Measurements from ENCODE around the gene CELA2B.
A peak's percentile ranks its signal among the peaks of the same experiment; 100 is the strongest.

Gene CELA2B

DNA sequence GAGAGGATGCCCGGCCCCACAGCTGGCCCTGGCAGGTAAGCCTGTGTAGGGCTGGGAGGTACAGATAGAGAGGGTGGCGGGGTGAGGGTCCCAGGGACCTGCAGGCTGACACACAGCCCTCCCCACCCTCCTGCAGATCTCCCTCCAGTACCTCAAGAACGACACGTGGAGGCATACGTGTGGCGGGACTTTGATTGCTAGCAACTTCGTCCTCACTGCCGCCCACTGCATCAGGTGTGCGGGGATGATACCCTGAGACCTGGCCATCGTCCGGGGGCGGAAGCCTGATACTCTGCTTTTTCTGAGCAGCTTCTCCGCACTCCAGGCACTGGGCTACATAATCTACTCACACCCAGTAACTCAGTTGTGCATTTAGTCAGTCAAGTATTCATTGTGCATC lies 35.5 kb upstream of the CELA2B start:
- H3K4me1 Mint-ChIP-seq = peaks cover 6% of the 10 kb centered on the region
- H3K9me3 Mint-ChIP-seq = no peaks in the 10 kb centered on the region
- ATAC-seq = no peak
- no peak for DNase-seq (ENCODE audit: low spot score in 2 of 2)
- H3K36me3 Mint-ChIP-seq = no peaks in the 10 kb centered on the region
- H3K4me3 Mint-ChIP-seq = no peak overlapping the region
- no peak overlapping the region for H3K27ac Mint-ChIP-seq

DNA sequence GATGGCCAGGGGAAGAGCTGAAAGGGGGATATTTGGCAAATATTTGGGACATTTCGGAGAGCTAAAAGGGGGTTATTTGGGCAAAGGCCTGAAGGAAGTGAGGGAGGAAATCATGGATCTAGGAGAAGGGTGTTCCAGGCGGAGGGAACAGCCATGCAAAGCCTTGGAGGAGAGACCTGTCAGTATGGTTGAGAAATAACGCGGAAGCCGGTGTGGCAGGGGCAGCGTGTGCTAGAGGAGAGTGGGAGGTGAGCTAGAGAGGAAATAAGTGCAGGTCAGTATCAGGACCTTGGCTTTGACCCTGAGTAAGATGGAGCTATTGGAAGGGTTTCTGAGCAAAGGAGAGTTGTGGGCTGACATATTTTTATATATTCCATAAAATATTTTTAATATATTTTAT lies 34.7 kb upstream of the CELA2B start:
- no peak for DNase-seq (ENCODE audit: low spot score in 2 of 2)
- Mint-ChIP-seq H3K36me3 (no peaks in the 10 kb centered on the region), H3K27ac (no peak overlapping the region)

DNA sequence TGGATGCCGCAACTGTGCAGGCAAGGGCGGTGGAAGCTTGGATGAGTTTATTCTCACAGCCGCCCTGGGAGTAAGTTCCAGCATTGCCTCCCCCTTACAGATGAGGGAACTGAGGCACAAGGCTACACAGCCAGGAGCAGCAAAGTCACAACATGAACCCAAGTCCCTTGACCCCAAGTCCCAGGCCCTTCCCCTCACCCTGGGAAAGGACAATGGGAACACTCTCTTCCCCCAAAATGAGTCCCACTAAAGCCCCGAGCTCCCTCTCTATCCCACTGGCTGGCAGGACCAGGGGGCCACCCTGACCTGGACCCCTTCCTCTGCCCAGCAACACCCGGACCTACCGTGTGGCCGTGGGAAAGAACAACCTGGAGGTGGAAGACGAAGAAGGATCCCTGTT lies 33.8 kb upstream of the CELA2B start:
- Mint-ChIP-seq H3K9me3 (no peaks in the 10 kb centered on the region), H3K4me1 (peaks cover 14% of the 10 kb centered on the region), H3K27ac (no peak overlapping the region), H3K36me3 (no peaks in the 10 kb centered on the region), H3K4me3 (no peak overlapping the region)
- DNase-seq (ENCODE audit: low spot score in 2 of 2) (no peak), ATAC-seq (no peak)

More for the DNA sequence above, 34.7 kb upstream of the CELA2B start:
- no peak for ATAC-seq
- no peaks in the 10 kb centered on the region for H3K9me3 Mint-ChIP-seq
- peaks cover 14% of the 10 kb centered on the region for H3K4me1 Mint-ChIP-seq
- no peak overlapping the region for H3K4me3 Mint-ChIP-seq

DNA sequence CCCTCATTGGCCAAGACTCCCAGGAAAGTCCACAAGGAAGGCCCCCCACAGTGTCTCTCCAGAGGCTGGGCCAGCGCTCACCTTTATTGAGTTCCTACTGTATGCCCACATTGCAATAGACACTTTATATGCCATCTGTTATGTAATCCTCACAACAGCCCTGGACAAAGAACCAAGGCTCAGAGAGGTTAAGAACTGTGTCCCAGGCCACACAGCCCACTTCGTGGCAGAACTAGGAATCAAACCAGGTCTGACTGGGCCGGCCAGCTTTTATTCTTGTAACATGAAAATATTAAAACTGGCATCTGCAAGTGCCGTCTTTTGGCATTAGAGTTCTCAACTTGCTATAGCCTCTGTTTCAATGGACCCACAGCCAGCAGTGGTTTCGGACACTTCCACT lies 33.1 kb upstream of the CELA2B start:
- no peak for ATAC-seq
- Mint-ChIP-seq H3K4me3 (no peak overlapping the region), H3K36me3 (no peaks in the 10 kb centered on the region), H3K9me3 (no peaks in the 10 kb centered on the region), H3K4me1 (peaks cover 14% of the 10 kb centered on the region), H3K27ac (no peak overlapping the region)
- DNase-seq (ENCODE audit: low spot score in 2 of 2) = no peak

DNA sequence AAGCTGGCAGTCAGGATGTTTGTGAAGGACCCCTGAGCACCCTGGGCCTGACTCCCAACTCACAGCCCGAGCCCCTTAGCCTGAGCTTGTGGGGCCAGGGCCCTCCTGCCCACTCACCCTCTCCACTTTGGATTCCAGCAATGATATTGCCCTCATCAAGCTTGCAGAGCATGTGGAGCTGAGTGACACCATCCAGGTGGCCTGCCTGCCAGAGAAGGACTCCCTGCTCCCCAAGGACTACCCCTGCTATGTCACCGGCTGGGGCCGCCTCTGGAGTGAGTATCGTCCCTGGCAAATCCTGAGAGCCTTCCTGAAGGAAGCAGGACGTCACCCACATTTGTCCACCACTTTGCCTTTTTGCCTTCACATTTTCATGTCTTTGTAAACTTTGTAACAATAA lies 32.6 kb upstream of the CELA2B start:
- no peaks in the 10 kb centered on the region for H3K9me3 Mint-ChIP-seq
- H3K4me3 Mint-ChIP-seq = no peak overlapping the region
- DNase-seq (ENCODE audit: low spot score in 2 of 2) (no peak), ATAC-seq (no peak)
- peaks cover 14% of the 10 kb centered on the region for H3K4me1 Mint-ChIP-seq
- no peaks in the 10 kb centered on the region for H3K36me3 Mint-ChIP-seq
- no peak overlapping the region for H3K27ac Mint-ChIP-seq

DNA sequence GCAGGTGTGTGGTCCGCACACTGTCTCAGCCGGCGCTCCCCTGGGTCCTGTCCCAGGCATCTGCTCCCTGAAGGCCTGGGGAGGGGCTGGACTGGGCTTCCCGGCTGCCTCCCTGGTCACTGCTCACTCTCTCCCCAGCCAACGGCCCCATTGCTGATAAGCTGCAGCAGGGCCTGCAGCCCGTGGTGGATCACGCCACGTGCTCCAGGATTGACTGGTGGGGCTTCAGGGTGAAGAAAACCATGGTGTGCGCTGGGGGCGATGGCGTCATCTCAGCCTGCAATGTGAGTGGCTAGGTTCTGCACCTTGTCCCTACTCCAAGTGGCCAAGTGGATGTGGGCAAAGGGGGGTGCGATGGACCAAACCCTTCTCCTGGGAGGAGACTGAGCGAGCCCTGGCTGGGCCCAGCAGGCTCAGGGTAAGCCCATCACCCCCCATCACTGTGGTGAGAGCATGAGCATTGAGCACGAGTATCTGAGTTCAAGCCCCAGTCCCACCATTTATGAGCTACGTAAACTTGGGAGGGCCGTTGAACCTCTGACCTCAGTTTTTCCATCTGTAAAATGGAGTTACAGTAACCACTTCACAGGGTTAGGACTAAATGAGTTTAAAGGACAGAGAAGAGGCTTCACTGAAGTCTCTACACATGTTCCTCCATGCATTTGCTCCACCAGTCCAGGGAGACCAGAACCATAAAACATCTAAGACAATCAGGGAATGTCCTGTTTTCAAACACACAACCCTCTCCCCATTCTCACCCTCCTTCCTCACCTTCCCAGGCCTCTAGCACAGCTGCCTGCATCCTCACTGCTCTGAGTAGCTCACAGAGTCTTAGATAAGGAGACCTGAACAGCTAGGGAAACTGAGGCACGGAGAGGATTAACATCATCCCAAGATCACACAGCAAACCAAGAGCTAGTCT lies 31.2 kb upstream of the CELA2B start:
- H3K27ac Mint-ChIP-seq = no peak overlapping the region
- H3K4me1 Mint-ChIP-seq = peaks cover 14% of the 10 kb centered on the region
- no peaks in the 10 kb centered on the region for H3K9me3 Mint-ChIP-seq
- H3K36me3 Mint-ChIP-seq = no peaks in the 10 kb centered on the region
- H3K4me3 Mint-ChIP-seq = no peak overlapping the region
- ATAC-seq (no peak), DNase-seq (ENCODE audit: low spot score in 2 of 2) (no peak)

DNA sequence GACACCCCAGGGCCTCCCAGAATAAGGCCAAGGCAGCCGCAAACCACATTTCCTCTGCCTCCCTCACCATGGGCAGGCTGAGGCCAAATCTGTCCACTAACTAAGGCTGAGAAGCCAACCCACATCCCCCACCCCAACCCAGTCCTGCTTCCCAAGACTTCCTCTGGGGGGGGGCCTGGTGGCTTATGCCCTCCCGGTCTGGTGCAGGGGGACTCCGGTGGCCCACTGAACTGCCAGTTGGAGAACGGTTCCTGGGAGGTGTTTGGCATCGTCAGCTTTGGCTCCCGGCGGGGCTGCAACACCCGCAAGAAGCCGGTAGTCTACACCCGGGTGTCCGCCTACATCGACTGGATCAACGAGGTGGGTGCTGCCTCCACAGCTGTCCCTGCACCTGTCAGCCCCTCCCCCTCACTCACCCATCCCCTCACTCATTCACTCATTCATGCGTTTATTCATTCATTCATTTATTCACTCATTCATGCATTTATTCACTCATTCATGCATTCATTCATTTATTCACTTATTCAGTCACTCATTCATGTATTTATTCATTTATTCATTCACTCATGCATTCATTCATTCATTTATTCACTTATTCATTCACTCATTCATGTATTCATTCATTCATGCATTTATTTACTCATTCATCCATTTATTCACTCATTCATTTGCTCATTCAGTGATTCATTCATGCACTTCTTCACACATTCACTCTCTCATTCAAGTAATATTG lies 30.3 kb upstream of the CELA2B start:
- Mint-ChIP-seq H3K27ac (peak overlapping the region; percentile 1), H3K9me3 (no peaks in the 10 kb centered on the region), H3K36me3 (no peaks in the 10 kb centered on the region), H3K4me3 (no peak overlapping the region), H3K4me1 (peaks cover 14% of the 10 kb centered on the region)
- DNase-seq (ENCODE audit: low spot score in 2 of 2) (no peak), ATAC-seq (peak; percentile 31)

DNA sequence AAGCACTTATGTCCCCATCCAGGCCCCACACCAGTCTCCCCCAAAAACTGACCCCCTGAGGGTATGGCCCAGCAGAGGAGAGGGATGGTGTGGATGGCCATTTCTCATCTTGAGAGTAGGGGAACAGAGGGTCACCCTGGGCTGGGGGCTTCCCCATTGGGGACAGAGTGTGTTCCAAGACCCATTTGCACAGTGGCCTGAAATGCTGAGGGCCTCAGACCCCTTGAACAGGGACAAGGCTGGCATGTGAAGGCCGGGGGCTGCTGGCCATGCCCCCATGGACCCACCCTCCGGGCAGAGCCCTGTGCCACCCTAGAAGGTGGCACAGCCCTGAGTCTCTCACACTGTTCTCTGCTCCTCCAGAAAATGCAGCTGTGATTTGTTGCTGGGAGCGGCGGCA lies 29.7 kb upstream of the CELA2B start:
- peak overlapping the region; percentile 1 for H3K27ac Mint-ChIP-seq
- DNase-seq (ENCODE audit: low spot score in 2 of 2) (no peak), ATAC-seq (no peak)
- no peaks in the 10 kb centered on the region for H3K36me3 Mint-ChIP-seq
- no peaks in the 10 kb centered on the region for H3K9me3 Mint-ChIP-seq
- peaks cover 14% of the 10 kb centered on the region for H3K4me1 Mint-ChIP-seq
- H3K4me3 Mint-ChIP-seq = no peak overlapping the region

DNA sequence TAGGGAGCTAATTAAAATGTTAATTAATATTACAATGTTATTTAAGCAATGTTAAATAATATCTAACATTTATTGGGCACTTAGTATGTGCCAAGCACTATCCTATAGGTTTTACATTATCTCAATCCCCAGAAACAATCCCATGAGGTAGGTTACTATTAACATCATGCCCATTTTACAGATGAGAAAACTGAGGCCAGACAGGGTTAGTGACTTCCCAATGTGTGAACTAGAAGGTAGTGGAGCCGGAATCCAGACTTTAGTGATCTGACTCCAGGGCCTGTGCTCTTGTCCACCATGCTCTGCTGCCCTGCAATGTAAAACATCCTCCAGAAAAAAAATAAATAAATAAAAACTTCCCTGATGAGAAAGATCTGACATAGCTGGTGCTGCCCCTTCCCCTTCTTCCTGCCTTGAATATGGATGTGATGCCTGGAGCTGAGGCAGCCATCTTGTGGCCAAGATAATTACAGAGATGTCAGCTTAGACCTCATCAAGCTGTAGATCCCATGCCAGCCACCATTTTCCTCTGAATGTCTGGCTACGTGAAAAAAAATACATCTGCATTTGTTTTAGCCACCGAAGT lies 26.9 kb upstream of the CELA2B start:
- H3K9me3 Mint-ChIP-seq = no peaks in the 10 kb centered on the region
- no peak overlapping the region for H3K27ac Mint-ChIP-seq
- DNase-seq (ENCODE audit: low spot score in 2 of 2) (no peak), ATAC-seq (no peak)
- H3K4me1 Mint-ChIP-seq = peaks cover 14% of the 10 kb centered on the region
- no peaks in the 10 kb centered on the region for H3K36me3 Mint-ChIP-seq
- no peak overlapping the region for H3K4me3 Mint-ChIP-seq

DNA sequence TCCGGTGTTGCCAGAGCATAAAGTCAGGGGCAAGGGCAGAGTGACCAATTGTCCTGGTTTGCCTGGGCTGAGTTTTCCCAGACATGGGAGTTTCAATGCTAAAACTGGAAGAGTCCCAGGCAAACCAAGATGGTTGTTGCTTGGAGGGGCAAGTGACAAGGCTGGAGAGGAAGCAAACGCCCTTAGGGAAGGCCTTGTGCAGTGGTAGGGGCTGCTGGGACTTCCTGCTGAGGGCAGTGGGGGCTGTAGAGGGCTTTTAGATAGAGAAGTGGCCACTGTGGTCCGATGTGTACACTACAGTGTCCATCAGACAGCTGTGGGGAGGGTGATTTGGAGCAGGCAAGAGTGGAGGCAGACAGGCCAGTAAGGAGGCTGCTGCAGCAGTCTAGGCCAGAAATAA lies 26.3 kb upstream of the CELA2B start:
- Mint-ChIP-seq H3K27ac (no peak overlapping the region), H3K9me3 (no peaks in the 10 kb centered on the region), H3K4me3 (no peak overlapping the region), H3K36me3 (no peaks in the 10 kb centered on the region), H3K4me1 (peaks cover 14% of the 10 kb centered on the region)
- ATAC-seq = no peak
- no peak for DNase-seq (ENCODE audit: low spot score in 2 of 2)

DNA sequence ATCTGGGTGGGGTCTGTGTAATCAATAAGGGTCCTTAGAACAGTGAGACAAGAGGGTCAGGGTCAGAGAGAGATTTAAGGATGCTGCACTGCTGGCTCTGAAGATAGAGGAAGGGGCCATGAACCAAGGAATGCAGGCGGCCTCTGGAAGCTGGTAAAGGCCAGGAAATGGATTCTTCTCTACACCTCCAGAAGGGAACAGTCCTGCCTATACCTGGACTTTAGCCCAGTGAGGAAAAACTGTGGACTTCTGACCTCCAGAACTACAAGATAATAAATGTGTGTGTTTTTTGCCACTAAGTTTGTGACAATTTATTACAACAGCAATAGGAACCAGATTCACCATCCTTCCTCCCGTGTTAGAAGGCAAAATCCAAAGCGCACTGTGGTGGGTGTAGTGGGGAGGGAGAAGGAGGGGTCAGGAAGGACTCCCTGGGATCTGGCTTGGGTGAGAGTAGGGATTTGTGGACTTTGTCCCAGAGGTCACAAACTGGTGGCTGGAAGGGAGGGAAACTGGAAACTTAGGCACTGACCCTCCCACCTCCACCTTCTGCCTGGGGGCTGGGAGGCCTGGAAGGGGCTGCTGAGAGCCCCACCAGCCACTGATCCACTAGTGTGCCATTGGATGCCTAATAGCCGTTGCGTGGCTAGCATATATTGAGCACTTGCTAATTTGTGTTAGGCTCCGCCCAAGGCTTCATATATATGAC lies 24.7 kb upstream of the CELA2B start:
- peaks cover under 1% of the 10 kb centered on the region for H3K4me1 Mint-ChIP-seq
- H3K9me3 Mint-ChIP-seq = no peaks in the 10 kb centered on the region
- no peak overlapping the region for H3K27ac Mint-ChIP-seq
- H3K36me3 Mint-ChIP-seq = no peaks in the 10 kb centered on the region
- H3K4me3 Mint-ChIP-seq = no peak overlapping the region
- DNase-seq (ENCODE audit: low spot score in 2 of 2) (no peak), ATAC-seq (no peak)

DNA sequence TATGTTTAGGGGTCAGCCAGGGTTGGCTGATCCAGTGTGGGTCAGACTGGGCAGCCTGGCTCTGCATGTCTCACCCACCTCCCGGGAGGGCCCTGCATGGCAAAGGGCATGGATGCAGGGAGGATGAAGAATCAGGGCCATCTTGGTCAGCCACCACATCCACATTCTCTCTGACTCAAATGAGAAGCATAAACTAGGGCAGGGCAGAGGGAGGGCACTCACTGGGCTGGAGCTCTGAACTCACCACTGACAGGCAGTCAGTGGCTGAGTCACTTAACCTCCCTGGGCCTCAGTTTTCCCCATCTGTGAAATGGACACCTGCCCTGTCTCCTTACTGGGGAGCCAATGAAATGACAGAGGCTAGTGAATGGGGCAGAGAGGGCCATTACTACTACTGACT lies 23.7 kb upstream of the CELA2B start:
- H3K27ac Mint-ChIP-seq = no peak overlapping the region
- ATAC-seq = peak; percentile 56
- no peaks in the 10 kb centered on the region for H3K36me3 Mint-ChIP-seq
- no peak for DNase-seq (ENCODE audit: low spot score in 2 of 2)
- no peak overlapping the region for H3K4me3 Mint-ChIP-seq
- no peaks in the 10 kb centered on the region for H3K9me3 Mint-ChIP-seq
- no peaks in the 10 kb centered on the region for H3K4me1 Mint-ChIP-seq

DNA sequence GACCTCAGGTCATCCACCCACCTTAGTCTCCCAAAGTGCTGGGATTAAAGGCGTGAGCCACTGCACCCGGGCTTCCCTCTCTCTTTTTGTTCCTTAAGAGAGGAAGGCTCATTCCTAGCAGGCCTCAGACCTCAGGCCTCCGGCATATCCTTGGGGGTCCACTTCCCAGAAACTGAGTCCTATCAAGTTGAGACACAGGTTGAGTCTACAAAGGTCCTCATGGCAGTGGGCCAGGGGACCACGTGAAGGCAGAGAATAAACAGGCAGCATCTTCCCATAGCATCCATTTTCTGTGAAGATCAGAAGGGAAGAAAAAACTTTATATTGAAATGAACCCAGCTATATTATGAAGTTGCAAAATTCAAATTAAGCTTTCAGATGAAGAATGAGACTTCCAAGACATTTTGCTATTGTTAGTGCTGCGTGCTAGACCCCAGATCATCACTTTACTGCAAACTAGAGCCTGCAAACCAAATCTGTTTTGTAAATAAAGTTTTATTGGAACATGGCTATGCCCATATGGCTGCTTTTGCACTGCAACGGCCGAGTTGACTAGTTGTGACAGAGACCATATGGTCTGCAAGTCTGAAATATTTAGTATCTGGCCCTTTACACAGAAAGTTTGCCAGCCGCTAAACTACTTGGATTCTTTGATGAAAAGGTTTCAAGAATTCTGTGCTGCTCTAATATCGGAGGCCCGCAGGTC lies 22.9 kb upstream of the CELA2B start:
- H3K4me3 Mint-ChIP-seq = no peak overlapping the region
- ATAC-seq (no peak), DNase-seq (ENCODE audit: low spot score in 2 of 2) (no peak)
- H3K4me1 Mint-ChIP-seq = no peaks in the 10 kb centered on the region
- H3K9me3 Mint-ChIP-seq = no peaks in the 10 kb centered on the region
- H3K36me3 Mint-ChIP-seq = no peaks in the 10 kb centered on the region
- no peak overlapping the region for H3K27ac Mint-ChIP-seq

DNA sequence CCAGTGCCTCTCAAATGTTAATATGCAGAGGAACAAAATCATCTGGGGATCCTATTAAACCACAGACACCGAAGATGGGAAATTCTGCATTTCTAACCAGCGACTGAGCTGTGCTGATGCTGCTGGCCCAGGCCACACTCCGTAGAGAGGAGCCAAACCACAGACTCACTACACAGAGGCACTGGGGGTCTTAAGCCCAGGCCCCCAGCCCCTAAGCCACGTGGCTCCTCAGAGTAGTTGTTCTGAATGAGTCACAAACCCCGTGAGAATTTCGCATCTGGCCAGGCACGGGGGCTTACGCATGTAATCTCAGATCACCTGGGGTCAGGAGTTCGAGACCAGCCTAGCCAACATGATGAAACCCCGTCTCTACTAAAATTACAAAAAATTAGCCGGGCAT lies 22.2 kb upstream of the CELA2B start:
- Mint-ChIP-seq H3K27ac (no peak overlapping the region), H3K4me1 (no peaks in the 10 kb centered on the region), H3K9me3 (no peaks in the 10 kb centered on the region), H3K36me3 (no peaks in the 10 kb centered on the region), H3K4me3 (no peak overlapping the region)
- DNase-seq (ENCODE audit: low spot score in 2 of 2) = no peak
- ATAC-seq = no peak

DNA sequence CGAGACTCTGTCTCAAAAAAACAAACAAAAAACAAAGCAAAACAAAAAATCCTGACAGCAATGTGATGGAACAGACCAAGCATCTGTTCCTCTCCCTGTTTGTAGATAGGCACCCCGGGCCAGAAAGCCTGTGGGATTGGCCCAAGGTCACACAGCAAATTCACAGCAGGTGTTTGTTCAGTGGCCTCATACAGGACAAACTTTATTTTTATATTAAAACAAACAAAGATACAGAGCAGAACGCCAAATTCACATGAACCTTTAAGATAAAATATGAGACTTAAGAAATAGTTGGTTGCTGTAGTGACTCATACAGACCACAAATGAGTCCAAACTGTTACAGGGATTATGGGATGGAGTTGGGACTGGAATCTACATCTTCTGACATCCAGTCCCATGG lies 21.6 kb upstream of the CELA2B start:
- Mint-ChIP-seq H3K4me3 (no peak overlapping the region), H3K9me3 (no peaks in the 10 kb centered on the region), H3K27ac (no peak overlapping the region), H3K4me1 (no peaks in the 10 kb centered on the region), H3K36me3 (no peaks in the 10 kb centered on the region)
- DNase-seq (ENCODE audit: low spot score in 2 of 2) (no peak), ATAC-seq (no peak)
